Stimulated activated CD4-positive, alpha-beta T cell treated with anti-CD3 and anti-CD28 coated beads, Interleukin-2, amount 100 ng/mL, for 48 hours (primary cell): Measurements from ENCODE around the gene MTRF1L.
"Not testable (repeated sequence)": the region's sequence is repeated elsewhere in the genome, so short reads cannot be mapped to it uniquely, and the experiment has no call there.

Experiments used
- DNase-seq, 2 donors: peaks; one replicate each; pipeline ENCODE4 v3.0.0-alpha.2; 2020

The MTRF1L gene

GRCh38 chr6:152966168-152966894, 36.2 kb downstream of the MTRF1L start:
- not testable (repeated sequence) for DNase-seq

- no peak for DNase-seq
Observed at GRCh38 chr6:152959333-152959732, 43.2 kb downstream of the MTRF1L start.

- no peak for DNase-seq
Observed at GRCh38 chr6:152957796-152958195, 44.7 kb downstream of the MTRF1L start.

GRCh38 chr6:152954443-152954842, 48.1 kb downstream of the MTRF1L start:
- DNase-seq, result no peak

- DNase-seq, result no peak
Observed at GRCh38 chr6:152952866-152953509, 49.5 kb downstream of the MTRF1L start.

GRCh38 chr6:152952045-152952444, 50.5 kb downstream of the MTRF1L start:
- no peak for DNase-seq

- DNase-seq, result no peak
Observed at GRCh38 chr6:152950240-152950639, 52.3 kb downstream of the MTRF1L start.

GRCh38 chr6:152948150-152948768, 54.2 kb downstream of the MTRF1L start:
- no peak for DNase-seq

GRCh38 chr6:152946995-152947394, 55.5 kb downstream of the MTRF1L start:
- DNase-seq, result no peak

GRCh38 chr6:152946484-152946883, 56.0 kb downstream of the MTRF1L start:
- no peak for DNase-seq

- DNase-seq, result no peak
Observed at GRCh38 chr6:152943260-152943897, 59.1 kb downstream of the MTRF1L start.

GRCh38 chr6:152942319-152942869, 60.1 kb downstream of the MTRF1L start:
- no peak for DNase-seq

- no peak for DNase-seq
Observed at GRCh38 chr6:152941746-152942145, 60.8 kb downstream of the MTRF1L start.
